ENCODE data around the gene DUSP23. TPM values are rescaled to one million over a fixed set of nuclear protein-coding genes. Genes with fewer than 3 reads are reported as not detected.

Gene DUSP23
- polyA plus RNA-seq, 3 donors: 37.3 to 136 (median 97.8) TPM

GRCh38 chr1:159775716-159776115 is 5.0 kb upstream of the DUSP23 start:
- H3K27ac Mint-ChIP-seq: no peak overlapping the region
- DNase-seq: no peak

GRCh38 chr1:159778266-159778665 is 2.5 kb upstream of the DUSP23 start:
- peaks cover 0 to 8% of the 10 kb centered on the region in 2 donors for H3K36me3 ChIP-seq (replicated peaks in 1 of 2; ENCODE audit: control insufficient read depth in 1 of 2, insufficient read depth in 2 of 2, low read length in 2 of 2)
- H3K79me2 ChIP-seq (ENCODE audit: insufficient read depth, low read length): no peaks in the 10 kb centered on the region
- no peak overlapping the region for H3K4me2 ChIP-seq (replicated peaks; ENCODE audit: extremely low read depth, low read length, poor library complexity, severe bottlenecking)
- Mint-ChIP-seq H3K36me3 (peaks cover 3 to 5% of the 10 kb centered on the region in 2 donors), H3K9me3 (no peaks in the 10 kb centered on the region), H3K4me3 (no peak overlapping the region), H3K27ac (no peak overlapping the region), H3K4me1 (peaks cover 14% of the 10 kb centered on the region), H3K27me3 (ENCODE audit: low read depth in 3 of 3) (peaks cover 0 to 1% (median 0%) of the 10 kb centered on the region in 3 donors)
- no CpG with 5 or more reads among the region's 4 CpGs for WGBS (ENCODE audit: insufficient coverage)
- no peaks in the 10 kb centered on the region for H3K27me3 ChIP-seq (ENCODE audit: control insufficient read depth in 2 of 2, insufficient read depth in 2 of 2, low read length in 2 of 2)
- H3K27ac ChIP-seq (ENCODE audit: low read depth in 1 of 2, low read length in 2 of 2): no peak overlapping the region
- H4K20me1 ChIP-seq (ENCODE audit: insufficient read depth, low read length): peaks cover 11% of the 10 kb centered on the region
- TF ChIP-seq CTCF (IDR thresholded peaks at IDR 0.05): no peak
- DNase-seq: no peak
- H3K9me3 ChIP-seq (replicated peaks in 1 of 2; ENCODE audit: control insufficient read depth in 1 of 2, insufficient read depth in 1 of 2, low read length in 2 of 2): no peaks in the 10 kb centered on the region
- H3K4me3 ChIP-seq (replicated peaks in 1 of 3; ENCODE audit: low read depth in 2 of 3, low read length in 3 of 3): no peak overlapping the region
- H3K4me1 ChIP-seq (ENCODE audit: control insufficient read depth in 1 of 2, insufficient read depth in 2 of 2, low read length in 2 of 2): peaks cover 13 to 17% of the 10 kb centered on the region in 2 donors
- intact Hi-C loops (cut with micrococcal nuclease): no loop called here
- H3K9ac ChIP-seq (ENCODE audit: insufficient read depth, low read length, poor library complexity, severe bottlenecking): no peak overlapping the region
- no peak overlapping the region for H2AFZ ChIP-seq (ENCODE audit: insufficient read depth, low read depth, low read length, poor library complexity, severe bottlenecking)

More at GRCh38 chr1:159775716-159776115, 5.0 kb upstream of the DUSP23 start:
- no peak overlapping the region for H3K4me2 ChIP-seq (replicated peaks; ENCODE audit: extremely low read depth, low read length, poor library complexity, severe bottlenecking)
- H4K20me1 ChIP-seq (ENCODE audit: insufficient read depth, low read length): no peaks in the 10 kb centered on the region
- H3K9me3 ChIP-seq (replicated peaks in 1 of 2; ENCODE audit: control insufficient read depth in 1 of 2, insufficient read depth in 1 of 2, low read length in 2 of 2): no peaks in the 10 kb centered on the region
- Mint-ChIP-seq H3K4me1 (peaks cover 5% of the 10 kb centered on the region), H3K4me3 (no peak overlapping the region), H3K9me3 (no peaks in the 10 kb centered on the region), H3K27me3 (ENCODE audit: low read depth in 3 of 3) (peaks cover 0 to 2% (median 1%) of the 10 kb centered on the region in 3 donors), H3K36me3 (no peaks in the 10 kb centered on the region)
- intact Hi-C loops (cut with micrococcal nuclease): no loop called here
- H3K27me3 ChIP-seq (ENCODE audit: control insufficient read depth in 2 of 2, insufficient read depth in 2 of 2, low read length in 2 of 2): no peaks in the 10 kb centered on the region
- WGBS (ENCODE audit: insufficient coverage): no CpG with 5 or more reads among the region's 2 CpGs
- no peak for TF ChIP-seq CTCF (IDR thresholded peaks at IDR 0.05)
- no peaks in the 10 kb centered on the region for H3K79me2 ChIP-seq (ENCODE audit: insufficient read depth, low read length)
- H3K4me1 ChIP-seq (ENCODE audit: control insufficient read depth in 1 of 2, insufficient read depth in 2 of 2, low read length in 2 of 2): peaks cover 5 to 6% of the 10 kb centered on the region in 2 donors
- H3K9ac ChIP-seq (ENCODE audit: insufficient read depth, low read length, poor library complexity, severe bottlenecking): no peak overlapping the region
- no peak overlapping the region for H3K27ac ChIP-seq (ENCODE audit: low read depth in 1 of 2, low read length in 2 of 2)
- no peaks in the 10 kb centered on the region for H3K36me3 ChIP-seq (replicated peaks in 1 of 2; ENCODE audit: control insufficient read depth in 1 of 2, insufficient read depth in 2 of 2, low read length in 2 of 2)
- no peak overlapping the region for H2AFZ ChIP-seq (ENCODE audit: insufficient read depth, low read depth, low read length, poor library complexity, severe bottlenecking)
- H3K4me3 ChIP-seq (replicated peaks in 1 of 3; ENCODE audit: low read depth in 2 of 3, low read length in 3 of 3): no peak overlapping the region

All from CD14-positive monocyte (primary cell).